Renal pelvis (tissue), 12 donors: Measurements from ENCODE around the gene TAF1A. TPM values are rescaled to one million over a fixed set of nuclear protein-coding genes. Genes with fewer than 3 reads are reported as not detected.
"Not testable (repeated sequence)": the region's sequence is repeated elsewhere in the genome, so short reads cannot be mapped to it uniquely, and the experiment has no call there.

Experiments used
- DNase-seq: peaks from one replicate; pipeline ENCODE4 v3.0.0-alpha.2; 2013
- long read RNA-seq, 16 experiments: transcript quantifications; one replicate each; lab custom pipeline, GENCODE V29; 2026
- polyA plus RNA-seq, 3 donors: library from polyadenylated mRNA; unstranded; fragments of 120-200 nt; gene quantifications; one replicate each; pipeline ENCODE4 v1.2.1, GENCODE V29; 2013; ENCODE audit not compliant: insufficient read length in 3 of 3

Gene TAF1A
- 10 to 100 TPM; 13.7 to 20.1 (median 17.4) TPM for polyA plus RNA-seq
- long read RNA-seq, donor 1, transcript TAF1A-202 (11 exons, 1,894 nt): major isoform, 5 of 5 reads
- long read RNA-seq, donor 1, partial matches to known transcripts: 0 of 5 reads
- long read RNA-seq, donor 1, other reads (novel, unspliced or antisense): 0 of 5 reads
- long read RNA-seq, donor 2, transcript TAF1A-202 (11 exons, 1,894 nt): major isoform, 5 of 5 reads
- long read RNA-seq, donor 2, partial matches to known transcripts: 0 of 5 reads
- long read RNA-seq, donor 2, other reads (novel, unspliced or antisense): 0 of 5 reads
- long read RNA-seq, donor 3, partial matches to known transcripts: 0 of 4 reads
- long read RNA-seq, donor 3, other reads (novel, unspliced or antisense): 0 of 4 reads
- long read RNA-seq, donor 4, partial matches to known transcripts: 0 of 2 reads
- long read RNA-seq, donor 4, other reads (novel, unspliced or antisense): 0 of 2 reads
- long read RNA-seq, donor 5: 0 reads
- long read RNA-seq, donor 6, partial matches to known transcripts: 0 of 1 reads
- long read RNA-seq, donor 6, other reads (novel, unspliced or antisense): 0 of 1 reads
- long read RNA-seq, donor 7, partial matches to known transcripts: 0 of 6 reads
- long read RNA-seq, donor 7, other reads (novel, unspliced or antisense): 6 of 6 reads
- long read RNA-seq, donor 8: 0 reads
- long read RNA-seq, donor 9, partial matches to known transcripts: 0 of 2 reads
- long read RNA-seq, donor 9, other reads (novel, unspliced or antisense): 0 of 2 reads
- long read RNA-seq, donor 10, partial matches to known transcripts: 0 of 2 reads
- long read RNA-seq, donor 10, other reads (novel, unspliced or antisense): 0 of 2 reads
- long read RNA-seq, donor 11: 0 reads
- long read RNA-seq, donor 12, partial matches to known transcripts: 0 of 2 reads
- long read RNA-seq, donor 12, other reads (novel, unspliced or antisense): 0 of 2 reads
- long read RNA-seq, donor 13, partial matches to known transcripts: 0 of 1 reads
- long read RNA-seq, donor 13, other reads (novel, unspliced or antisense): 0 of 1 reads
- long read RNA-seq, donor 14: 0 reads
- long read RNA-seq, donor 15, partial matches to known transcripts: 0 of 2 reads
- long read RNA-seq, donor 15, other reads (novel, unspliced or antisense): 0 of 2 reads
- long read RNA-seq, donor 16, transcript TAF1A-202 (11 exons, 1,894 nt): major isoform, 5 of 5 reads
- long read RNA-seq, donor 16, partial matches to known transcripts: 0 of 5 reads
- long read RNA-seq, donor 16, other reads (novel, unspliced or antisense): 0 of 5 reads

- peak; percentile 87 for DNase-seq
Observed at GRCh38 chr1:222589462-222590302, at the start of gene TAF1A. Gene TAF1A, minus strand, starts transcription at chr1:222589933.

DNA sequence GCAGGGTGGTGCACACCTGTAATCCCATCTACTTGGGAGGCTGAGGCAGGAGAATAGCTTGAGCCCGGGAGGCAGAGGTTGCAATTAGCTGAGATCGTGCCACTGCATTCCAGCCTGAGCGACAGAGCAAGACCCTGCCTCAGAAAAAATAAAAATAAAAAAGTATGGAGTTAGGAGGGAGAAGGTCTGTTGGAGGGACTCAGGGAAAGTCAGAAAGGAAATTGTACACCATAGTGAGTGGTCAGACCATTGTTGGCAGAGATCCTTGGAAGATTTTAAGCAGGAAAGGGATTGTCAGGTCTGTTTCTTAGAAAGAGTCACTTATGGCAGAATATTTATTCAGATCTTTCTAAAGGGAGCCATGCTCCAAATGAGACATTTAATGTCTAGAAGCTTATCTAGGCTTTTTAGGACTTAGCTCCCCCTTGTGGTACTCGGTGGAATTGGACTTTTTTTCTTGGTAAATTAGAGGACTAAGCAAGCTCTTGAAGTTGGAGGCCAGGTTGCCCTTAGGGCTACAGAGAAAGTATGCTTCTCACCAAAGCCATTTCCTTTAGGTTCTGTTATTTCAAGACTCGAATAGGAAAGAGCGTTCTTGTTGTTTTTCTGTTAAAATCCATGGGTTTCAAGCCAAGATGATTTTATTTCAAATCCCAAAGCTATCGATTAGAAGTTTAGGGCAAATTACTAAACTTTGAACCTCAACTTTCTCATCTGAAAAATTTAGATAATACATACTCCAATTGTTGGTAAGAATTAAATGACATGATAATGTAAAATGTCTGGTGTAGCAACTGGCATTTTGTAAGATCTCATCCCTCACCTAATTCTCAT lies 44.7 kb upstream of the TAF1A start:
- DNase-seq: peak; percentile 89

DNA sequence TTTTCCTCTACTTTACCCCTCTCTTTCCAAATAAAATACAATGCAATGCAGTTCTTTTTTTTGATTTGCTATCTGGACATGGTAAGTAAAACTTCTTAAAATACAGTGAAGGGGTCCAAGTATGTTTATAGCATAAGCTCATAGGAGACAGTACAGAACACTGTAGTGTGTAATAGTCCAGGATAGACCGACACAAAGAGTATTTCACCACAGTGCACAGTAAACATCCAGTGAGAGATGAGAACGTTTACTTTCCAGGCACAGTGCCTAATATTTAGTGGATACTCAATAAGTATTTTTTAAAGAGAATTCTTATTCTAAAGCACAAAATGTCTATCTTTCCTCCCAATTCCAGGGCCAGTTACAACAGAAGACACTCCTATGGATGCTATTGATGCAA lies 43.0 kb upstream of the TAF1A start:
- DNase-seq: no peak

GRCh38 chr1:222631611-222632208 lies 42.0 kb upstream of the TAF1A start:
- DNase-seq: no peak

- no peak for DNase-seq
Observed at GRCh38 chr1:222629921-222630535, 40.3 kb upstream of the TAF1A start.

- DNase-seq: no peak
Observed at GRCh38 chr1:222627232-222627631, 37.5 kb upstream of the TAF1A start.

GRCh38 chr1:222624214-222624613 lies 34.5 kb upstream of the TAF1A start:
- no peak for DNase-seq

GRCh38 chr1:222623458-222623857 lies 33.7 kb upstream of the TAF1A start:
- no peak for DNase-seq

DNA sequence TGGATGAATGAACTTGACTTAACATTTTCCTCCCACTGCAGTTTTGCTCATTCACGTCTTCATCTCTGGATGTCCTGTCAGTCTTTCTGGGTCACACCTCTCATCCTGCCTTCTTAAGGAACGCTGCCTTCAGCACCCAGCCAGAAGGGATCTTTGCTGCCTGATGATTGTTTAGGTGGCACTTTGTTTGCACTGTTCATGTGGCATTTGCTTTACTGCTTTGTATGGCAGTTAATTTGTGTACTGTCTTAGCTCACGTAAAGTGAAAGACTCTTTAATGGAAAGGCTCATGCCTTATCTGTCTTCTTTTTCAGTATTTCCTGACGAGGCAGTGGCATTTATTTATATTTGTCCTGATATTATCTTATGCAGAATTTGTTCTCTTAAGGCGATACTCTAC lies 33.0 kb upstream of the TAF1A start:
- no peak for DNase-seq

DNA sequence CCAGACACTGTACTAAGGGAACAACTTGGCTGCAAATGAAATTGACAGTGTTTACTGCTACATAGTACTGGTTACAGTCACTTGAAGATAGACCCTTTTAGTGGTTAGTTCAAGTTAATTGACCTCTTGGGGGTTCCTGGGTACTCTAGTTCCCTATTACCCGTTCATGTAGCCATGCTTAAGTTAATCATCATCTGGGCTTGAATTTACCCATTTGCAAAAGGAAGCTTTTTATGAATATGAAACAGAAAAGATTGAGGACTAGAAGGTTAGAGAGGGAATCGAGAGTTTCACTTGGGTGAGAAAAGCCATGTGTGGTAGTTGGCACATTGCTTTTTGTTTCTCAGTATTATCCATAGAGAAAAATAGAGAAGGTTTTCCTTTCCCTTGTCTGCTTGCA lies 30.8 kb upstream of the TAF1A start:
- DNase-seq: no peak

GRCh38 chr1:222618880-222619596 lies 29.3 kb upstream of the TAF1A start:
- DNase-seq: peak; percentile 16

- DNase-seq: peak; percentile 58
Observed at GRCh38 chr1:222618001-222618879, 28.5 kb upstream of the TAF1A start, which contains the start of gene MIA3. Gene MIA3, plus strand, starts transcription at chr1:222618097. Its CDS starts 14 bp downstream, at chr1:222618111.

GRCh38 chr1:222617367-222617951 lies 27.7 kb upstream of the TAF1A start:
- DNase-seq: peak; percentile 89

DNA sequence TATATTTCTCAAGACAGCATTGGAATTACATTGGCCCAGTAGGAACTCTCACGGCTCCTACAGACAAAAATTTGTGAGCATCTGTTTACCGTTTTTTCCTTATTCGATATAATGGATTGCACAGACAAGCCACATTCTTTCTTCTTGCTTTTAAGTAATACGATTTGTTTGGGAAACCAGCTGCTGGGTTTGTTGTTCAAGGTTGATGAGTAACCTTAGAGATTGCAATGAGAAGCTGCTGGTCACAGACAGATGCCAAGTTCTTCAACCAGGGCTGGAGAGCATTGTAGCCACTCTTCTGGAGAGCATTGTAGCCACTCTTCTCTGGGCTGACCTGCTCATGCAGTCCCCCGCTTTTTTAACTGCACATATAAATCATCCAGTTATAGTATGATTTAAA lies 26.8 kb upstream of the TAF1A start:
- peak; percentile 23 for DNase-seq

DNA sequence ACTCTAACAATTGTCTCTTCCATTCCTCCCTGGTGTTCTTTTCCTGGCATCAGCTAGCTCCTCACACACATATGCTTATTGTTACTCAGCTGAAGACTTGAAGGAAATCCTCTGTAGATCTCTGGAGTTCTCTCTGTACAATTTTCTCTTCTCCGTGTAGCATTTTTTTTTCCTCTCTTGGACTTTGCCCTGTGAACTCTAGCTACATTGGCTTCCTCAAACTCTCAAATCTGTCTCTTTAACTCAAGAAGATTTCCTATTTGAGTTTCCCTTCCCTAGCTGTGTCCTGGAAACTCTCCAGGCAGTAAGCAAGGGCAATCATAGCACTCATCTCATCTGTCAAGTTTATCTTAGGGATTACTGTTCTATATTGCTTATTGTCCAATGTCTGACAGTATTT lies 23.9 kb upstream of the TAF1A start:
- DNase-seq: no peak

DNA sequence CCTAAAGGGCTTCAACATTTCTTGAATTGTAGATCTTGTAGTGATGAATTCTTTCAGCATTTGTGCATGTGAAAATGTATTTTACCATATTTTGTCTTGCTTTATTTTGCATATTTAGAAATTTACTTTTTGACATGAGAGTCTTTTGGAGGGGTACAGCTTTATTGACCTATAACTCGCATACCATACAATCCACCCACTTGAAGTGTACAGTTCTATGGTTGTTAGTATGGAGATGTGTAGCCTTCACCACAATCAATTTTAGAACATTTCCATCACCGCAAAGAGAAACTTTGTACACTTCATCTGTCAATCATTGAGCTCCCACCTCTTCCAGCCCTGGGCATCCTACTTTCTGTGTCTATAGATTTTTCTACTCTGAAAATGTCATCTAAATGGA lies 21.0 kb upstream of the TAF1A start:
- no peak for DNase-seq

DNA sequence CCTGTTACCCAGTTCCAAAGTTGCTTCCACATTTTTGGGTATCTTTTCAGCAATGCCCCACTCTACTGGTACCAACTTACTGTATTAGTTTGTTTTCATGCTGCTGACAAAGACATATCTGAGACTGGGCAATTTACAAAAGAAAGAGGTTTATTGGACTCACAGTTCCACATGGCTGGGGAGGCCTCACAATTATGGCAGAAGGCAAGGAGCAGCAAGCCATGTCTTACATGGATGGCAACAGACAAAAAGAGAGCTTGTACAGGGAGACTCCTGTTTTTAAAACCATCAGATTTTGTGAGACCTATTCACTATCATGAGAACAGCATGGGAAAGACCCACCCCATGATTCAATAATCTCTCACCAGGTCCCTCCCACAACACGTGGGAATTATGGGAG lies 19.4 kb upstream of the TAF1A start:
- DNase-seq: not testable (repeated sequence)
